ENCODE results near the gene BTRC.

DNA sequence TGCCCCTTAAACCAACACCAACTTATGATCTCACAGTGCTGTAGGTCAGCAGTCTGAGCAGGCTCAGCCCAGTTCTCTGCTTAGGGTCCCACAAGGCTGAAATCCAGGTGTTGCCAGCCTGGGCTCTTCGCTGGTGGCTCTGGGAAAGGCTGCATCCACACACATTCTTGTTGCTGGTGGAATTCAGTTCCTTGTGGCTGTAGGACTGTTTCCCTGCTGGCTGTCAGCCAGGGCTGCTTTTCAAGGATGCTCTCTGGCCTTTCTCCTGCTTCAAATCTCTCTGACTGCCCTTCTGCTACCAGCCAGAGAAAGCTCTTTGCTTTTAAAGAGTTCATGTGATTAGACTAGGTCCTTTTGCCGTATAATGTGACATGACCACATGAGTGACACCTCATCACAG, 218.8 kb downstream of the BTRC start:
- no peak for TF ChIP-seq POLR2A (IDR thresholded peaks at IDR 0.05)
- TF ChIP-seq, protein P1, sequence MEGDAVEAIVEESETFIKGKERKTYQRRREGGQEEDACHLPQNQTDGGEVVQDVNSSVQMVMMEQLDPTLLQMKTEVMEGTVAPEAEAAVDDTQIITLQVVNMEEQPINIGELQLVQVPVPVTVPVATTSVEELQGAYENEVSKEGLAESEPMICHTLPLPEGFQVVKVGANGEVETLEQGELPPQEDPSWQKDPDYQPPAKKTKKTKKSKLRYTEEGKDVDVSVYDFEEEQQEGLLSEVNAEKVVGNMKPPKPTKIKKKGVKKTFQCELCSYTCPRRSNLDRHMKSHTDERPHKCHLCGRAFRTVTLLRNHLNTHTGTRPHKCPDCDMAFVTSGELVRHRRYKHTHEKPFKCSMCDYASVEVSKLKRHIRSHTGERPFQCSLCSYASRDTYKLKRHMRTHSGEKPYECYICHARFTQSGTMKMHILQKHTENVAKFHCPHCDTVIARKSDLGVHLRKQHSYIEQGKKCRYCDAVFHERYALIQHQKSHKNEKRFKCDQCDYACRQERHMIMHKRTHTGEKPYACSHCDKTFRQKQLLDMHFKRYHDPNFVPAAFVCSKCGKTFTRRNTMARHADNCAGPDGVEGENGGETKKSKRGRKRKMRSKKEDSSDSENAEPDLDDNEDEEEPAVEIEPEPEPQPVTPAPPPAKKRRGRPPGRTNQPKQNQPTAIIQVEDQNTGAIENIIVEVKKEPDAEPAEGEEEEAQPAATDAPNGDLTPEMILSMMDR (IDR thresholded peaks at IDR 0.05), result no peak

Data from right lobe of liver (tissue), 4 donors.